Liver (tissue), 9 donors: ENCODE data around the gene RREB1. TPM values are rescaled to one million over a fixed set of nuclear protein-coding genes. Genes with fewer than 3 reads are reported as not detected.

Experiments used
- DNase-seq: peaks from one replicate; pipeline ENCODE4 v3.0.0-alpha.2; 2017; ENCODE audit warnings: low spot score
- H3K27ac ChIP-seq, 2 donors: one replicate each; pipeline ENCODE4 v1.7.0; 2013; ENCODE audit warnings: inconsistent platforms in 2 of 2, low read length in 2 of 2, control low read depth in 1 of 2, low read depth in 1 of 2, mild to moderate bottlenecking in 1 of 2
- H3K27me3 ChIP-seq, 4 donors: one replicate each; pipeline versions ENCODE4 v1.6.1 to v1.7.0; 2013; ENCODE audit warnings: low read length in 3 of 4, inconsistent platforms in 1 of 4, mild to moderate bottlenecking in 1 of 4, moderate library complexity in 1 of 4; ENCODE audit not compliant: control insufficient read depth in 4 of 4, insufficient read depth in 4 of 4
- H3K36me3 ChIP-seq, 4 donors: one replicate each; pipeline versions ENCODE4 v1.6.1 to v1.7.0; 2013; ENCODE audit warnings: low read length in 3 of 4, mild to moderate bottlenecking in 3 of 4, low read depth in 1 of 4, moderate library complexity in 1 of 4; ENCODE audit not compliant: control insufficient read depth in 4 of 4, insufficient read depth in 3 of 4
- H3K4me1 ChIP-seq, 4 donors: one replicate each; pipeline versions ENCODE4 v1.6.1 to v1.7.0; 2013; ENCODE audit warnings: low read length in 3 of 4, mild to moderate bottlenecking in 3 of 4, moderate library complexity in 1 of 4; ENCODE audit not compliant: control insufficient read depth in 4 of 4, insufficient read depth in 4 of 4
- H3K4me3 ChIP-seq, 3 donors: one replicate each; pipeline versions ENCODE4 v1.6.1 to v1.7.0; 2013; ENCODE audit warnings: low read length in 3 of 3, control low read depth in 1 of 3, low read depth in 1 of 3, mild to moderate bottlenecking in 1 of 3
- H3K9ac ChIP-seq, 2 donors: one replicate each; pipeline ENCODE4 v1.7.0; 2013; ENCODE audit warnings: low read length in 2 of 2, mild to moderate bottlenecking in 2 of 2, moderate library complexity in 2 of 2, control low read depth in 1 of 2, low read depth in 1 of 2
- H3K9me3 ChIP-seq, 4 donors: one replicate each; pipeline versions ENCODE4 v1.6.1 to v1.7.0; 2013; ENCODE audit warnings: low read length in 3 of 4; ENCODE audit not compliant: control insufficient read depth in 4 of 4
- EGR1 ChIP-seq, 2 donors: IDR thresholded peaks; 2 replicates each; pipeline ENCODE4 v1.6.1; 2016 to 2018; ENCODE audit warnings: antibody characterized with exemption in 2 of 2, low read depth in 2 of 2
- FOXA1 ChIP-seq: IDR thresholded peaks from 2 replicates; pipeline ENCODE4 v1.6.1; 2016; ENCODE audit warnings: antibody characterized with exemption
- FOXA2 ChIP-seq: IDR thresholded peaks from 2 replicates; pipeline ENCODE4 v1.6.1; 2016; ENCODE audit warnings: antibody characterized with exemption
- GABPA ChIP-seq, 2 donors: IDR thresholded peaks in 1 of 2; conservative IDR thresholded peaks in 1 of 2; 2 replicates each; pipeline ENCODE4 v1.6.1; 2016; ENCODE audit warnings: antibody characterized with exemption in 2 of 2, mild to moderate bottlenecking in 1 of 2, moderate library complexity in 1 of 2
- HNF4A ChIP-seq, 2 donors: conservative IDR thresholded peaks; 2 replicates each; pipeline ENCODE4 v1.6.1; 2016; ENCODE audit warnings: antibody characterized with exemption in 2 of 2, mild to moderate bottlenecking in 2 of 2
- HNF4G ChIP-seq: IDR thresholded peaks from 2 replicates; pipeline ENCODE4 v1.6.1; 2016; ENCODE audit warnings: antibody characterized with exemption
- JUND ChIP-seq, 2 donors: IDR thresholded peaks; 2 replicates each; pipeline ENCODE4 v1.6.1; 2016; ENCODE audit warnings: antibody characterized with exemption in 2 of 2
- NR2F2 ChIP-seq: IDR thresholded peaks from 2 replicates; pipeline ENCODE4 v1.6.1; 2016; ENCODE audit warnings: antibody characterized with exemption
- RAD21 ChIP-seq, 2 donors: IDR thresholded peaks; 2 replicates each; pipeline ENCODE4 v1.6.1; 2016; ENCODE audit warnings: antibody characterized with exemption in 2 of 2, mild to moderate bottlenecking in 2 of 2
- RXRA ChIP-seq, 2 donors: IDR thresholded peaks; 2 replicates each; pipeline ENCODE4 v1.6.1; 2017 to 2018; ENCODE audit warnings: antibody characterized with exemption in 2 of 2, mild to moderate bottlenecking in 1 of 2
- SP1 ChIP-seq: IDR thresholded peaks from 2 replicates; pipeline ENCODE4 v1.6.1; 2018; ENCODE audit warnings: antibody characterized with exemption, mild to moderate bottlenecking
- TAF1 ChIP-seq: conservative IDR thresholded peaks from 2 replicates; pipeline ENCODE4 v1.6.1; 2016; ENCODE audit warnings: antibody characterized with exemption, mild to moderate bottlenecking
- YY1 ChIP-seq: IDR thresholded peaks from 2 replicates; pipeline ENCODE4 v1.6.1; 2016; ENCODE audit warnings: antibody characterized with exemption, mild to moderate bottlenecking
- WGBS: extraction: QIAGEN DNeasy Blood & Tissue Kit; methylation state at CpG from one replicate; pipeline ENCODE4 v1.1.7; 2013; 5-methylcytosine and 5-hydroxymethylcytosine counted together
- polyA plus RNA-seq, 2 donors: library from polyadenylated mRNA; stranded (reverse) in 1 of 2; unstranded in 1 of 2; fragments of 200-250 nt in 1 of 2; fragments of >200 nt in 1 of 2; fragmentation: Nextera tagmentation in 1 of 2; extraction: Ambion mirVana in 1 of 2; gene quantifications; one replicate each; pipeline versions ENCODE4 v1.2.1 to v1.2.3, GENCODE V29; 2013 to 2015
- total RNA-seq, 2 donors: library from RNA; depleted of rRNA; stranded (reverse); fragments of >200 nt; gene quantifications; one replicate each; pipeline ENCODE4 v1.2.3, GENCODE V29; 2014
- TF ChIP-seq, protein P1 (sequence below): IDR thresholded peaks from 2 replicates; pipeline ENCODE4 v1.6.1; 2016; ENCODE audit warnings: antibody characterized with exemption
- TF ChIP-seq, protein P2 (sequence below): IDR thresholded peaks from 2 replicates; pipeline ENCODE4 v1.6.1; 2016; ENCODE audit warnings: antibody characterized with exemption
- TF ChIP-seq, protein P3 (sequence below): IDR thresholded peaks from 2 replicates; pipeline ENCODE4 v1.6.1; 2016; ENCODE audit warnings: antibody characterized with exemption
- TF ChIP-seq, protein P4 (sequence below): IDR thresholded peaks from 2 replicates; pipeline ENCODE4 v1.6.1; 2016; ENCODE audit warnings: antibody characterized with exemption, mild to moderate bottlenecking
- TF ChIP-seq, protein P5 (sequence below): fragments of 150-350 bp; IDR thresholded peaks from 2 replicates; pipeline ENCODE4 v1.5.1; 2017; ENCODE audit warnings: improper control_type of control experiment, low read depth, low read length; ENCODE audit not compliant: missing input control
- donor health status: healthy.
- donor health status: healthy.
- donor health status: healthy.
- donor health status: healthy.
- donor health status: healthy.

The RREB1 gene
- total and polyA plus RNA-seq, 4 donors, result 10.1 to 28.9 (median 17.3) TPM

DNA sequence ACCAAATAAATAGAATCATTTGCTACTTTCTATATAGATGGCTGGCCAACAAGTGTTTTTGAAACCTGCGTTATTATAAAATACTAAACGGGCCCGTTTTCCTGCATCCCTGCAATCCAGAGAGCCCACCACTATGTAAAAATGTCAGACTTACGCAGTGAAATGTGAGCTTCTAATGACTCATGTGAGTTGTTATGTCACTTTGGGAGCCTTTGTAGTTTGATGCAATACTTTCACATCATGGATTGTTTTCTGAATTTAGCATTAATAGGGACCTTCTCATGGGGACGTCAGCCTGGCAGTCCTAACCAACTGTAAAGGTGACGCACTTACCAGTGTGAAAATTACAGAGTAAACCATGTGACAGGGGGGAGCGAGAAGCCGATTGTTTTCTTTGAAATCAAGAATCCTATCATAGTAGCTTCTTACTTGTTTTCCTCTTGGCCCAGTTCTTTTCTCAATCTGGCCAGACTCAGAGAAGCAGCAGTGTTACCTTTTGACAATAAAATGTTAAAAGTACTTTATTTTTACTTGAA, 130.0 kb downstream of the RREB1 start:
- no peaks in the 10 kb centered on the region for H3K27me3 ChIP-seq
- H3K4me3 ChIP-seq, result no peak overlapping the region
- peak overlapping the region; percentile 0 to 12 for H3K27ac ChIP-seq
- no peaks in the 10 kb centered on the region for H3K9me3 ChIP-seq
- 88% methylated on average over 8 of the region's 8 CpGs for WGBS
- H3K4me1 ChIP-seq, result peaks cover 11 to 79% (median 66%) of the 10 kb centered on the region in 4 donors
- H3K9ac ChIP-seq, result no peak overlapping the region
- H3K36me3 ChIP-seq, result peaks cover 0 to 10% (median 4%) of the 10 kb centered on the region in 4 donors
- DNase-seq, result no peak
- TF ChIP-seq RXRA (IDR thresholded peaks at IDR 0.05), result no peak
- no peak for TF ChIP-seq SP1
- TF ChIP-seq, protein P1, sequence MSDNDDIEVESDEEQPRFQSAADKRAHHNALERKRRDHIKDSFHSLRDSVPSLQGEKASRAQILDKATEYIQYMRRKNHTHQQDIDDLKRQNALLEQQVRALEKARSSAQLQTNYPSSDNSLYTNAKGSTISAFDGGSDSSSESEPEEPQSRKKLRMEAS, result no peak
- TF ChIP-seq EGR1 (IDR thresholded peaks at IDR 0.05; ENCODE audit: low read depth in 2 of 2), result no peak
- TF ChIP-seq, protein P2, sequence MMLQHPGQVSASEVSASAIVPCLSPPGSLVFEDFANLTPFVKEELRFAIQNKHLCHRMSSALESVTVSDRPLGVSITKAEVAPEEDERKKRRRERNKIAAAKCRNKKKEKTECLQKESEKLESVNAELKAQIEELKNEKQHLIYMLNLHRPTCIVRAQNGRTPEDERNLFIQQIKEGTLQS, result no peak
- TF ChIP-seq, protein P3, sequence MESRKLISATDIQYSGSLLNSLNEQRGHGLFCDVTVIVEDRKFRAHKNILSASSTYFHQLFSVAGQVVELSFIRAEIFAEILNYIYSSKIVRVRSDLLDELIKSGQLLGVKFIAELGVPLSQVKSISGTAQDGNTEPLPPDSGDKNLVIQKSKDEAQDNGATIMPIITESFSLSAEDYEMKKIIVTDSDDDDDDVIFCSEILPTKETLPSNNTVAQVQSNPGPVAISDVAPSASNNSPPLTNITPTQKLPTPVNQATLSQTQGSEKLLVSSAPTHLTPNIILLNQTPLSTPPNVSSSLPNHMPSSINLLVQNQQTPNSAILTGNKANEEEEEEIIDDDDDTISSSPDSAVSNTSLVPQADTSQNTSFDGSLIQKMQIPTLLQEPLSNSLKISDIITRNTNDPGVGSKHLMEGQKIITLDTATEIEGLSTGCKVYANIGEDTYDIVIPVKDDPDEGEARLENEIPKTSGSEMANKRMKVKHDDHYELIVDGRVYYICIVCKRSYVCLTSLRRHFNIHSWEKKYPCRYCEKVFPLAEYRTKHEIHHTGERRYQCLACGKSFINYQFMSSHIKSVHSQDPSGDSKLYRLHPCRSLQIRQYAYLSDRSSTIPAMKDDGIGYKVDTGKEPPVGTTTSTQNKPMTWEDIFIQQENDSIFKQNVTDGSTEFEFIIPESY, result no peak
- no peak for TF ChIP-seq GABPA (IDR thresholded peaks at IDR 0.05 in 1 of 2, conservative IDR thresholded peaks at IDR 0.05 in 1 of 2)
- no peak for TF ChIP-seq RAD21 (IDR thresholded peaks at IDR 0.05)
- no peak for TF ChIP-seq YY1
- no peak for TF ChIP-seq FOXA2
- TF ChIP-seq, protein P4, sequence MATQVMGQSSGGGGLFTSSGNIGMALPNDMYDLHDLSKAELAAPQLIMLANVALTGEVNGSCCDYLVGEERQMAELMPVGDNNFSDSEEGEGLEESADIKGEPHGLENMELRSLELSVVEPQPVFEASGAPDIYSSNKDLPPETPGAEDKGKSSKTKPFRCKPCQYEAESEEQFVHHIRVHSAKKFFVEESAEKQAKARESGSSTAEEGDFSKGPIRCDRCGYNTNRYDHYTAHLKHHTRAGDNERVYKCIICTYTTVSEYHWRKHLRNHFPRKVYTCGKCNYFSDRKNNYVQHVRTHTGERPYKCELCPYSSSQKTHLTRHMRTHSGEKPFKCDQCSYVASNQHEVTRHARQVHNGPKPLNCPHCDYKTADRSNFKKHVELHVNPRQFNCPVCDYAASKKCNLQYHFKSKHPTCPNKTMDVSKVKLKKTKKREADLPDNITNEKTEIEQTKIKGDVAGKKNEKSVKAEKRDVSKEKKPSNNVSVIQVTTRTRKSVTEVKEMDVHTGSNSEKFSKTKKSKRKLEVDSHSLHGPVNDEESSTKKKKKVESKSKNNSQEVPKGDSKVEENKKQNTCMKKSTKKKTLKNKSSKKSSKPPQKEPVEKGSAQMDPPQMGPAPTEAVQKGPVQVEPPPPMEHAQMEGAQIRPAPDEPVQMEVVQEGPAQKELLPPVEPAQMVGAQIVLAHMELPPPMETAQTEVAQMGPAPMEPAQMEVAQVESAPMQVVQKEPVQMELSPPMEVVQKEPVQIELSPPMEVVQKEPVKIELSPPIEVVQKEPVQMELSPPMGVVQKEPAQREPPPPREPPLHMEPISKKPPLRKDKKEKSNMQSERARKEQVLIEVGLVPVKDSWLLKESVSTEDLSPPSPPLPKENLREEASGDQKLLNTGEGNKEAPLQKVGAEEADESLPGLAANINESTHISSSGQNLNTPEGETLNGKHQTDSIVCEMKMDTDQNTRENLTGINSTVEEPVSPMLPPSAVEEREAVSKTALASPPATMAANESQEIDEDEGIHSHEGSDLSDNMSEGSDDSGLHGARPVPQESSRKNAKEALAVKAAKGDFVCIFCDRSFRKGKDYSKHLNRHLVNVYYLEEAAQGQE, result no peak
- no peak for TF ChIP-seq HNF4G
- TF ChIP-seq, protein P5, sequence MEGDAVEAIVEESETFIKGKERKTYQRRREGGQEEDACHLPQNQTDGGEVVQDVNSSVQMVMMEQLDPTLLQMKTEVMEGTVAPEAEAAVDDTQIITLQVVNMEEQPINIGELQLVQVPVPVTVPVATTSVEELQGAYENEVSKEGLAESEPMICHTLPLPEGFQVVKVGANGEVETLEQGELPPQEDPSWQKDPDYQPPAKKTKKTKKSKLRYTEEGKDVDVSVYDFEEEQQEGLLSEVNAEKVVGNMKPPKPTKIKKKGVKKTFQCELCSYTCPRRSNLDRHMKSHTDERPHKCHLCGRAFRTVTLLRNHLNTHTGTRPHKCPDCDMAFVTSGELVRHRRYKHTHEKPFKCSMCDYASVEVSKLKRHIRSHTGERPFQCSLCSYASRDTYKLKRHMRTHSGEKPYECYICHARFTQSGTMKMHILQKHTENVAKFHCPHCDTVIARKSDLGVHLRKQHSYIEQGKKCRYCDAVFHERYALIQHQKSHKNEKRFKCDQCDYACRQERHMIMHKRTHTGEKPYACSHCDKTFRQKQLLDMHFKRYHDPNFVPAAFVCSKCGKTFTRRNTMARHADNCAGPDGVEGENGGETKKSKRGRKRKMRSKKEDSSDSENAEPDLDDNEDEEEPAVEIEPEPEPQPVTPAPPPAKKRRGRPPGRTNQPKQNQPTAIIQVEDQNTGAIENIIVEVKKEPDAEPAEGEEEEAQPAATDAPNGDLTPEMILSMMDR, result no peak
- no peak for TF ChIP-seq TAF1

DNA sequence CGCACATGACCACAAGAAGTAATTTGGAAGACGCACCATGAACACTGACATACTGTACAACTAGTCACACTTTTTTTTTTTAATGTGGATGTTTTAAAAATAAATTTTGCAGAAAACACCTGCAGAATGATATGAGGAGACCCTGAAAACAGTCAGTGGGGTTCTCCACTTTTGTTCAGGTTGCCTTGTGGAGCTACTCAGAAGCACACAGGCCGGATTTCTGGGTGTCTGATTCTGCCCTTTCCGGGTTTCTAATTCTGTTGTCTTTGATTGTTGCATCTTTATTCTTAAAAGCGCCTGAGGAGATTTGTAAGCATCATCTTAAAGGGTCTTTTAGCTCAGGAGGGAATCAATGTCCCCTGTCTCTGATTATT, 130.8 kb downstream of the RREB1 start:
- peaks cover 13 to 87% (median 73%) of the 10 kb centered on the region in 4 donors for H3K4me1 ChIP-seq
- WGBS, result 93% methylated on average over 5 of the region's 5 CpGs
- no peak for DNase-seq
- no peaks in the 10 kb centered on the region for H3K9me3 ChIP-seq
- no peak overlapping the region for H3K4me3 ChIP-seq
- TF ChIP-seq HNF4G (no peak), RAD21 (IDR thresholded peaks at IDR 0.05) (no peak), FOXA1 (no peak), EGR1 (IDR thresholded peaks at IDR 0.05; ENCODE audit: low read depth in 2 of 2) (no peak), GABPA (IDR thresholded peaks at IDR 0.05 in 1 of 2, conservative IDR thresholded peaks at IDR 0.05 in 1 of 2) (no peak), JUND (IDR thresholded peaks at IDR 0.05) (no peak), SP1 (no peak), YY1 (no peak), NR2F2 (no peak), FOXA2 (no peak), TAF1 (no peak), HNF4A (conservative IDR thresholded peaks at IDR 0.05) (no peak)
- TF ChIP-seq, protein P2, result no peak
- TF ChIP-seq, protein P5, result no peak
- no peak overlapping the region for H3K9ac ChIP-seq
- peaks cover 0 to 8% (median 3%) of the 10 kb centered on the region in 4 donors for H3K36me3 ChIP-seq
- H3K27ac ChIP-seq, result peak overlapping the region; percentile 40 to 70
- H3K27me3 ChIP-seq, result no peaks in the 10 kb centered on the region
